Measurements from ENCODE around the gene ABL1. TPM values are rescaled to one million over a fixed set of nuclear protein-coding genes. Genes with fewer than 3 reads are reported as not detected.

The ABL1 gene
- total RNA-seq, 4 donors from 2014 or later = 90.9 to 151 (median 133) TPM

GRCh38 chr9:130830231-130830760 is 4.8 kb upstream of the ABL1 start:
- H3K36me3 ChIP-seq = no peaks in the 10 kb centered on the region
- TF ChIP-seq CTCF (IDR thresholded peaks at IDR 0.05) (no peak), POLR2A (IDR thresholded peaks at IDR 0.05; ENCODE audit: low read depth) (no peak), POLR2AphosphoS5 (IDR thresholded peaks at IDR 0.05) (no peak), EP300 (IDR thresholded peaks at IDR 0.05) (no peak)
- no peaks in the 10 kb centered on the region for H3K27me3 ChIP-seq
- H3K4me3 ChIP-seq = no peak overlapping the region
- H3K4me1 ChIP-seq = peaks cover 36 to 64% (median 51%) of the 10 kb centered on the region in 4 donors
- DNase-seq (ENCODE audit: extremely low spot score) = no peak
- no peaks in the 10 kb centered on the region for H3K9me3 ChIP-seq
- H3K27ac ChIP-seq (replicated peaks in 1 of 4) = no peak overlapping the region
- 67% methylated on average over 3 of the region's 3 CpGs for WGBS
- intact Hi-C loops (cut with DNase I) = no loop called here

GRCh38 chr9:130831077-130831476 is 4.0 kb upstream of the ABL1 start:
- Histone ChIP-seq H3K27me3 (no peaks in the 10 kb centered on the region), H3K9me3 (no peaks in the 10 kb centered on the region), H3K4me1 (peaks cover 28 to 56% (median 43%) of the 10 kb centered on the region in 4 donors), H3K27ac (replicated peaks in 1 of 4) (no peak overlapping the region), H3K36me3 (no peaks in the 10 kb centered on the region), H3K4me3 (no peak overlapping the region)
- TF ChIP-seq EP300 (IDR thresholded peaks at IDR 0.05) (no peak), POLR2A (IDR thresholded peaks at IDR 0.05; ENCODE audit: low read depth) (no peak)
- DNase-seq (ENCODE audit: extremely low spot score) = no peak
- intact Hi-C loops (cut with DNase I) = no loop called here

- peak overlapping the region; percentile 89 to 93 (median 92) for H3K27ac ChIP-seq (replicated peaks in 1 of 4)
- intact Hi-C loops (cut with DNase I) = no loop called here
- WGBS = 68% methylated on average over 8 of the region's 8 CpGs
- no peak overlapping the region for H3K4me3 ChIP-seq
- H3K27me3 ChIP-seq = no peaks in the 10 kb centered on the region
- H3K9me3 ChIP-seq = no peaks in the 10 kb centered on the region
- DNase-seq (ENCODE audit: extremely low spot score) = no peak
- no peak for TF ChIP-seq CTCF (IDR thresholded peaks at IDR 0.05)
- TF ChIP-seq EP300 (IDR thresholded peaks at IDR 0.05) = no peak
- no peak for TF ChIP-seq POLR2AphosphoS5 (IDR thresholded peaks at IDR 0.05)
- no peak for TF ChIP-seq POLR2A (IDR thresholded peaks at IDR 0.05; ENCODE audit: low read depth)
- H3K4me1 ChIP-seq = peaks cover 45 to 62% (median 50%) of the 10 kb centered on the region in 4 donors
- no peaks in the 10 kb centered on the region for H3K36me3 ChIP-seq
These were observed 1.7 kb upstream of the ABL1 start for GRCh38 chr9:130833031-130833990.

- Histone ChIP-seq H3K36me3 (no peaks in the 10 kb centered on the region), H3K9me3 (no peaks in the 10 kb centered on the region), H3K4me3 (peak overlapping the region; percentile 65 to 78 (median 70)), H3K4me1 (peaks cover 57 to 79% (median 67%) of the 10 kb centered on the region in 4 donors), H3K27ac (replicated peaks in 1 of 4) (peak overlapping the region; percentile 89 to 93 (median 92)), H3K27me3 (no peaks in the 10 kb centered on the region)
- under 1% methylated on average over 44 of the region's 44 CpGs for WGBS
- peak in 1 of 2 donors; percentile 13 for TF ChIP-seq POLR2AphosphoS5 (IDR thresholded peaks at IDR 0.05)
- no peak for TF ChIP-seq CTCF (IDR thresholded peaks at IDR 0.05)
- intact Hi-C loops (cut with DNase I) = no loop called here
- no peak for DNase-seq (ENCODE audit: extremely low spot score)
These were observed 616 bp downstream of the ABL1 start for GRCh38 chr9:130835441-130836298.
